WTC11 (cell line): Measurements from ENCODE around the gene SAFB2.

Experiments
- CBFB ChIP-seq: sonication (generic); formaldehyde crosslinking; IDR thresholded peaks from 2 replicates; pipeline ENCODE4 v1.8.1; 2022; ENCODE audit warnings: mild to moderate bottlenecking, low read depth, missing genetic modification reagents
- CDX4 ChIP-seq: fragments of 250-450 bp; sonication (Bioruptor Pico); IDR thresholded peaks from 2 replicates; pipeline ENCODE4 v1.9.0; 2021; ENCODE audit warnings: moderate library complexity, mild to moderate bottlenecking, inconsistent platforms, borderline replicate concordance
- CTCF ChIP-seq: fragments of 200-600 bp; IDR thresholded peaks from 2 replicates; pipeline ENCODE4 v1.8.0; 2022; ENCODE audit warnings: antibody characterized with exemption
- MAX ChIP-seq: sonication (generic); formaldehyde crosslinking; IDR thresholded peaks from 2 replicates; pipeline ENCODE4 v1.8.0; 2022; ENCODE audit warnings: mild to moderate bottlenecking, missing genetic modification reagents
- MXD4 ChIP-seq: fragments of 250-450 bp; sonication (Bioruptor Pico); IDR thresholded peaks from 2 replicates; pipeline ENCODE4 v1.8.0; 2021; ENCODE audit warnings: mild to moderate bottlenecking, moderate library complexity, borderline replicate concordance
- NR2C2 ChIP-seq: sonication (generic); formaldehyde crosslinking; IDR thresholded peaks from 2 replicates; pipeline ENCODE4 v1.8.0; 2022; ENCODE audit warnings: mild to moderate bottlenecking, missing genetic modification reagents
- ZNF138 ChIP-seq: sonication (generic); formaldehyde crosslinking; conservative IDR thresholded peaks from 2 replicates; pipeline ENCODE4 v1.8.1; 2022; ENCODE audit warnings: mild to moderate bottlenecking, moderate library complexity, missing genetic modification reagents
- ZSCAN18 ChIP-seq: fragments of 250-450 bp; sonication (Bioruptor Pico); IDR thresholded peaks from 2 replicates; pipeline ENCODE4 v2.1.2; 2022; ENCODE audit warnings: mild to moderate bottlenecking, moderate library complexity
- TF ChIP-seq, protein P1 (sequence below): sonication (generic); formaldehyde crosslinking; IDR thresholded peaks from 2 replicates; pipeline ENCODE4 v1.8.1; 2023; ENCODE audit warnings: mild to moderate bottlenecking, missing genetic modification reagents, moderate library complexity
- TF ChIP-seq, protein P2 (sequence below): sonication (generic); formaldehyde crosslinking; IDR thresholded peaks from 2 replicates; pipeline ENCODE4 v1.8.1; 2022; ENCODE audit warnings: mild to moderate bottlenecking, moderate library complexity, missing genetic modification reagents
- TF ChIP-seq, protein P3 (sequence below): sonication (generic); formaldehyde crosslinking; IDR thresholded peaks from 2 replicates; pipeline ENCODE4 v1.8.1; 2022; ENCODE audit warnings: low read depth, mild to moderate bottlenecking, moderate library complexity, missing genetic modification reagents, borderline replicate concordance
- TF ChIP-seq, protein P4 (sequence below): sonication (generic); formaldehyde crosslinking; IDR thresholded peaks from 2 replicates; pipeline ENCODE4 v1.8.0; 2022; ENCODE audit warnings: mild to moderate bottlenecking, missing genetic modification reagents

DNA sequence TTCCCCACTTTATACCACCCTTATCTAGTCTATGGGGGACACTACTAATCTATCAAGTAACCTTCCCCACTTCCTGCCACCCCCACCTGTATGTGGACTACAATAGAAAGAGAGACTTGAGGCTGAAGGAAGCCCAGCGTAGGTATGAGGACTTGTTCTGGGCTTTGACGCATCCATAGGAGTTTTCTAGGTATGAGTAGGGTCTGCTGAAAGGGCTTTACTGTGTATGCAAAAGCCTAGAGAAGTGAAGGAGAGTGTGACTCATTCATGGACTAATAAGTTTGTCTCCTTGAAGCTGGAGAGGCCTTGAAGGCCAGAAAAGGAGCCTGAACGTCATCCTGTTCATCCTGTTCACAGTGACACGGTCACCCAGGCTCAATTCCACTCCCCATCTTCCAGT is 76.6 kb downstream of the SAFB2 start:
- TF ChIP-seq, protein P1, sequence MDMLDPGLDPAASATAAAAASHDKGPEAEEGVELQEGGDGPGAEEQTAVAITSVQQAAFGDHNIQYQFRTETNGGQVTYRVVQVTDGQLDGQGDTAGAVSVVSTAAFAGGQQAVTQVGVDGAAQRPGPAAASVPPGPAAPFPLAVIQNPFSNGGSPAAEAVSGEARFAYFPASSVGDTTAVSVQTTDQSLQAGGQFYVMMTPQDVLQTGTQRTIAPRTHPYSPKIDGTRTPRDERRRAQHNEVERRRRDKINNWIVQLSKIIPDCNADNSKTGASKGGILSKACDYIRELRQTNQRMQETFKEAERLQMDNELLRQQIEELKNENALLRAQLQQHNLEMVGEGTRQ (CRISPR knock-in tag), result no peak
- no peak for TF ChIP-seq CTCF
- no peak for TF ChIP-seq MXD4 (CRISPR knock-in tag)
- TF ChIP-seq, protein P2, sequence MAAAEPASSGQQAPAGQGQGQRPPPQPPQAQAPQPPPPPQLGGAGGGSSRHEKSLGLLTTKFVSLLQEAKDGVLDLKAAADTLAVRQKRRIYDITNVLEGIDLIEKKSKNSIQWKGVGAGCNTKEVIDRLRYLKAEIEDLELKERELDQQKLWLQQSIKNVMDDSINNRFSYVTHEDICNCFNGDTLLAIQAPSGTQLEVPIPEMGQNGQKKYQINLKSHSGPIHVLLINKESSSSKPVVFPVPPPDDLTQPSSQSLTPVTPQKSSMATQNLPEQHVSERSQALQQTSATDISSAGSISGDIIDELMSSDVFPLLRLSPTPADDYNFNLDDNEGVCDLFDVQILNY (CRISPR knock-in tag), result no peak
- TF ChIP-seq, protein P3, sequence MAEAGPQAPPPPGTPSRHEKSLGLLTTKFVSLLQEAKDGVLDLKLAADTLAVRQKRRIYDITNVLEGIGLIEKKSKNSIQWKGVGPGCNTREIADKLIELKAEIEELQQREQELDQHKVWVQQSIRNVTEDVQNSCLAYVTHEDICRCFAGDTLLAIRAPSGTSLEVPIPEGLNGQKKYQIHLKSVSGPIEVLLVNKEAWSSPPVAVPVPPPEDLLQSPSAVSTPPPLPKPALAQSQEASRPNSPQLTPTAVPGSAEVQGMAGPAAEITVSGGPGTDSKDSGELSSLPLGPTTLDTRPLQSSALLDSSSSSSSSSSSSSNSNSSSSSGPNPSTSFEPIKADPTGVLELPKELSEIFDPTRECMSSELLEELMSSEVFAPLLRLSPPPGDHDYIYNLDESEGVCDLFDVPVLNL (CRISPR knock-in tag), result no peak
- TF ChIP-seq CDX4 (CRISPR knock-in tag), result no peak
- TF ChIP-seq ZSCAN18 (CRISPR knock-in tag), result no peak
- TF ChIP-seq NR2C2, result no peak
- TF ChIP-seq, protein P4, sequence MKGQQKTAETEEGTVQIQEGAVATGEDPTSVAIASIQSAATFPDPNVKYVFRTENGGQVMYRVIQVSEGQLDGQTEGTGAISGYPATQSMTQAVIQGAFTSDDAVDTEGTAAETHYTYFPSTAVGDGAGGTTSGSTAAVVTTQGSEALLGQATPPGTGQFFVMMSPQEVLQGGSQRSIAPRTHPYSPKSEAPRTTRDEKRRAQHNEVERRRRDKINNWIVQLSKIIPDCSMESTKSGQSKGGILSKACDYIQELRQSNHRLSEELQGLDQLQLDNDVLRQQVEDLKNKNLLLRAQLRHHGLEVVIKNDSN (CRISPR knock-in tag), result no peak
- TF ChIP-seq CBFB (CRISPR knock-in tag), result no peak
- TF ChIP-seq MAX (CRISPR knock-in tag), result no peak
- no peak for TF ChIP-seq ZNF138
